ENCODE data around the gene P2RY8.
"Not testable (repeated sequence)": the region's sequence is repeated elsewhere in the genome, so short reads cannot be mapped to it uniquely, and the experiment has no call there.

The P2RY8 gene

DNA sequence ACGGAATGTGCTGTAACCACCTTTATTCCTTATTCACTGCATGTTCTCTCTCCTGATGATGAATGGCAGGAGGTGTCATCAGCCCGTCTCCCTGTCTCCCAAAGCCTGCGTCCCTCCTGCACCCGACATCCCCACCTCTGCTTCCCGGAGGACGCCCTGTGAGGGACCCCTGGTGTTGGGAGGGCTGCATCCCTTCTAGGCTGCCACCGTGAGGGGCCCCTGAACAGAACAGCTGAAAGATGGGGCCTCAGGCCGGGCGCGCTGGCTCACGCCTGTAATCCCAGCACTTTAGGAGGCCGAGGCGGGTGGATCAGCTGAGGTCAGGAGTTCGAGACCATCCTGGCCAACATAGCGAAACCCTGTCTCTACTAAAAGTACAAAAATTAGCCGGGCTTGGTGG lies 110.7 kb downstream of the P2RY8 start:
- not testable (repeated sequence) for H3K27me3 Mint-ChIP-seq; DNase-seq; H3K4me1 Mint-ChIP-seq (ENCODE audit: low read depth in 2 of 2); ATAC-seq (replicated peaks); H3K4me3 Mint-ChIP-seq
- Mint-ChIP-seq H3K36me3 (ENCODE audit: insufficient read depth) (peaks cover 24% of the 10 kb centered on the region), H3K27ac (peak overlapping the region in 1 of 2 donors; percentile 68), H3K9me3 (peaks cover 14 to 18% of the 10 kb centered on the region in 2 donors)

GRCh38 chrX:1425381-1425780 lies 111.6 kb downstream of the P2RY8 start:
- H3K9me3 Mint-ChIP-seq = peaks cover 14 to 18% of the 10 kb centered on the region in 2 donors
- H3K27ac Mint-ChIP-seq = no peak overlapping the region
- DNase-seq (no peak), ATAC-seq (replicated peaks) (no peak)
- no peaks in the 10 kb centered on the region for H3K27me3 Mint-ChIP-seq
- H3K4me1 Mint-ChIP-seq (ENCODE audit: low read depth in 2 of 2) = peaks cover 0 to under 1% of the 10 kb centered on the region in 2 donors
- peaks cover 24% of the 10 kb centered on the region for H3K36me3 Mint-ChIP-seq (ENCODE audit: insufficient read depth)
- no peak overlapping the region for H3K4me3 Mint-ChIP-seq

DNA sequence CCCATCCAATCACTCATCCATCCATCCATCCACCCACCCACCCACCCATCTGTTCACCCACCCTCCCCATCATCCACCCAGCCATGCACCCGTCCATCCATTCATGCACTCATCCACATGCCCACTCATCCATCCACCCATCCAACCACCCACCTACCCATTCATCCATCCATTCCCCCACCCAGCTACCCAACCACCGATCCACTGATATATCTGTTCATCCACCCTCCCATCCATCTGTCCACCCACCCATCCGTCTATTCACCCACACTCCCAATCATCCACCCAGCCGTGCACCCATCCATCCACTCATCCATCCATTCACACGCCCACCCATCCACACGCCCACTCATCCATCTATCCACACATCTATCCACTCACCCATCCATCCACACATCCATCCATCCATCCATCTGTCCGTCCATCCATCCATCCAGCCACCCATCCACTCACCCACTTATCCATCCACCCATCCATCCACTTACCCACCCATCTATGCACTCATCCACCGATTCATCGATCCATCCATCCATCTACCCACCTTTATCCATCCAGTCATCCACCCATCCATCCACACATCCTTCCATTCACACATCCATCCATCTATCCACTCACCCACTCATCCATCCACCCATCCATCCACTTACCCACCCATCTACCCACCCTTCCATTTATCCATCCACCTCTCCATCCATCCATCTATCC lies 112.7 kb downstream of the P2RY8 start:
- Mint-ChIP-seq H3K4me1 (ENCODE audit: low read depth in 2 of 2) (peaks cover 0 to 9% of the 10 kb centered on the region in 2 donors), H3K27me3 (no peaks in the 10 kb centered on the region), H3K4me3 (no peak overlapping the region), H3K27ac (peak overlapping the region in 1 of 2 donors; percentile 6), H3K36me3 (ENCODE audit: insufficient read depth) (peaks cover 24% of the 10 kb centered on the region), H3K9me3 (peaks cover 18 to 19% of the 10 kb centered on the region in 2 donors)
- no peak for DNase-seq
- no peak for ATAC-seq (replicated peaks)

- Mint-ChIP-seq H3K4me3 (no peak overlapping the region), H3K27ac (peak overlapping the region in 1 of 2 donors; percentile 6), H3K27me3 (no peaks in the 10 kb centered on the region), H3K36me3 (ENCODE audit: insufficient read depth) (peaks cover 22% of the 10 kb centered on the region), H3K4me1 (ENCODE audit: low read depth in 2 of 2) (peaks cover 0 to 9% of the 10 kb centered on the region in 2 donors), H3K9me3 (peaks cover 18 to 19% of the 10 kb centered on the region in 2 donors)
- ATAC-seq (replicated peaks) (no peak), DNase-seq (no peak)
Measured at GRCh38 chrX:1423215-1423614, 113.8 kb downstream of the P2RY8 start.

GRCh38 chrX:1422135-1422465 lies 114.9 kb downstream of the P2RY8 start:
- H3K9me3 Mint-ChIP-seq = peaks cover 18 to 19% of the 10 kb centered on the region in 2 donors
- DNase-seq (no peak), ATAC-seq (replicated peaks) (no peak)
- peaks cover 17% of the 10 kb centered on the region for H3K36me3 Mint-ChIP-seq (ENCODE audit: insufficient read depth)
- no peak overlapping the region for H3K27ac Mint-ChIP-seq
- H3K4me1 Mint-ChIP-seq (ENCODE audit: low read depth in 2 of 2) = peaks cover 0 to 9% of the 10 kb centered on the region in 2 donors
- H3K4me3 Mint-ChIP-seq = no peak overlapping the region
- no peaks in the 10 kb centered on the region for H3K27me3 Mint-ChIP-seq

GRCh38 chrX:1421433-1422134 lies 115.4 kb downstream of the P2RY8 start:
- peaks cover 12% of the 10 kb centered on the region for H3K36me3 Mint-ChIP-seq (ENCODE audit: insufficient read depth)
- no peak overlapping the region for H3K27ac Mint-ChIP-seq
- H3K4me3 Mint-ChIP-seq = no peak overlapping the region
- ATAC-seq (replicated peaks) = no peak
- peaks cover 18 to 19% of the 10 kb centered on the region in 2 donors for H3K9me3 Mint-ChIP-seq
- H3K4me1 Mint-ChIP-seq (ENCODE audit: low read depth in 2 of 2) = peaks cover 0 to 9% of the 10 kb centered on the region in 2 donors
- no peak for DNase-seq
- no peaks in the 10 kb centered on the region for H3K27me3 Mint-ChIP-seq

DNA sequence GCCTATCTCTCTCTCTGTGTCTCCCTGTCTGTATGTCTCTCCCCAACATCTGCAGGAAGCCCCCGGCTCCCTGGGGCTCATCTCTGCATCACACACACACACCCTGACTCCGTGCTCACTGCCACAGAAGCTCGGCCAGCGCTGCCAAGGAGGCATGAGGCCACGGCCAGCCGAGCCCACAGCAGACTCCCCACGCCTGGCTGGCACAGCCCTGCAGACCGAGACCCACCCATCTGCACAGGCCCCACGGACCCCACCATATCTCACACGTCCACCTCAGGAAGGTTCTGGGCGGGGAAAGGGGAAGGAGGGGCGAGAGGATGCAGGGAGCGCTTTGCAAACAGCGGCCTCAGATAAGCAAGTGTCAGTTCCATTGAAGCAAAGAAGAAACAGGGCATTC lies 116.6 kb downstream of the P2RY8 start:
- H3K9me3 Mint-ChIP-seq = peaks cover 18 to 19% of the 10 kb centered on the region in 2 donors
- DNase-seq (no peak), ATAC-seq (replicated peaks) (no peak)
- H3K4me3 Mint-ChIP-seq = no peak overlapping the region
- peaks cover 0 to 9% of the 10 kb centered on the region in 2 donors for H3K4me1 Mint-ChIP-seq (ENCODE audit: low read depth in 2 of 2)
- H3K27me3 Mint-ChIP-seq = no peaks in the 10 kb centered on the region
- H3K36me3 Mint-ChIP-seq (ENCODE audit: insufficient read depth) = peaks cover 9% of the 10 kb centered on the region
- H3K27ac Mint-ChIP-seq = peak overlapping the region; percentile 4 to 67

- Mint-ChIP-seq H3K4me1 (ENCODE audit: low read depth in 2 of 2) (peaks cover 0 to 9% of the 10 kb centered on the region in 2 donors), H3K27ac (peak overlapping the region; percentile 4 to 67), H3K36me3 (ENCODE audit: insufficient read depth) (peaks cover 8% of the 10 kb centered on the region), H3K9me3 (peaks cover 13 to 17% of the 10 kb centered on the region in 2 donors), H3K27me3 (no peaks in the 10 kb centered on the region), H3K4me3 (no peak overlapping the region)
- ATAC-seq (replicated peaks) (no peak), DNase-seq (no peak)
Measured at GRCh38 chrX:1419545-1420355, 117.2 kb downstream of the P2RY8 start.

GRCh38 chrX:1418901-1419544 lies 118.0 kb downstream of the P2RY8 start:
- H3K4me1 Mint-ChIP-seq (ENCODE audit: low read depth in 2 of 2) = peaks cover 0 to 10% of the 10 kb centered on the region in 2 donors
- DNase-seq (no peak), ATAC-seq (replicated peaks) (no peak)
- H3K9me3 Mint-ChIP-seq = peaks cover 6 to 12% of the 10 kb centered on the region in 2 donors
- H3K27ac Mint-ChIP-seq = peak overlapping the region in 1 of 2 donors; percentile 11
- no peaks in the 10 kb centered on the region for H3K27me3 Mint-ChIP-seq
- no peak overlapping the region for H3K4me3 Mint-ChIP-seq
- H3K36me3 Mint-ChIP-seq (ENCODE audit: insufficient read depth) = peaks cover 8% of the 10 kb centered on the region

GRCh38 chrX:1417921-1418771 lies 118.8 kb downstream of the P2RY8 start:
- Mint-ChIP-seq H3K27me3 (no peaks in the 10 kb centered on the region), H3K4me1 (ENCODE audit: low read depth in 2 of 2) (peaks cover 0 to 13% of the 10 kb centered on the region in 2 donors), H3K9me3 (peaks cover 0 to 4% of the 10 kb centered on the region in 2 donors), H3K27ac (no peak overlapping the region), H3K4me3 (no peak overlapping the region), H3K36me3 (ENCODE audit: insufficient read depth) (peaks cover 6% of the 10 kb centered on the region)
- DNase-seq (no peak), ATAC-seq (replicated peaks) (no peak)

- no peak for ATAC-seq (replicated peaks)
- Mint-ChIP-seq H3K27ac (no peak overlapping the region), H3K4me1 (ENCODE audit: low read depth in 2 of 2) (peaks cover 0 to 13% of the 10 kb centered on the region in 2 donors), H3K27me3 (no peaks in the 10 kb centered on the region), H3K9me3 (peaks cover 0 to 4% of the 10 kb centered on the region in 2 donors), H3K36me3 (ENCODE audit: insufficient read depth) (peaks cover 7% of the 10 kb centered on the region), H3K4me3 (no peak overlapping the region)
- DNase-seq = no peak
Measured at GRCh38 chrX:1416965-1417760, 119.8 kb downstream of the P2RY8 start.

DNA sequence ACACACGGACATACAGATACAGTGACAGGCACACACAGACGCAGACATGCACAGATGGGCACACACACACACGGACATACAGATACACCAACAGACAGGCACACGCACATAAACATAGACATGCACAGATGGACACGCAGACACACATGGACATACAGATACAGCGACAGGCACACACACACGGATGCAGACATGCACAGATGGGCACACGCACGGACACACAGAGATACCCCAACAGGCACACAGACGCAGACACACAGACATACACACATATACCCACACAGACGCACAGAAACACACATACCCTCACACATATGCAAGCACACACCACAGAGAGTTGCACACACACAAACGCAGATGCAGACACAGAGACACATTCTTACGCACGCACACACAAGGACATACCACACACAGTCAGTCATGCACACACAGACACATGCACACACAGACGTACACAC lies 120.6 kb downstream of the P2RY8 start:
- ATAC-seq (replicated peaks) = no peak
- Mint-ChIP-seq H3K27me3 (no peaks in the 10 kb centered on the region), H3K9me3 (peaks cover 0 to 4% of the 10 kb centered on the region in 2 donors), H3K4me1 (ENCODE audit: low read depth in 2 of 2) (peaks cover 0 to 13% of the 10 kb centered on the region in 2 donors), H3K27ac (no peak overlapping the region), H3K36me3 (ENCODE audit: insufficient read depth) (peaks cover 9% of the 10 kb centered on the region), H3K4me3 (no peak overlapping the region)
- no peak for DNase-seq

Measured in effector memory CD8-positive, alpha-beta T cell (primary cell).